ENCODE results near the gene MEX3A. TPM values are rescaled to one million over a fixed set of nuclear protein-coding genes. Genes with fewer than 3 reads are reported as not detected.

MEX3A gene
- total RNA-seq, 1 donor from 2014 or later: 37.6 TPM

DNA sequence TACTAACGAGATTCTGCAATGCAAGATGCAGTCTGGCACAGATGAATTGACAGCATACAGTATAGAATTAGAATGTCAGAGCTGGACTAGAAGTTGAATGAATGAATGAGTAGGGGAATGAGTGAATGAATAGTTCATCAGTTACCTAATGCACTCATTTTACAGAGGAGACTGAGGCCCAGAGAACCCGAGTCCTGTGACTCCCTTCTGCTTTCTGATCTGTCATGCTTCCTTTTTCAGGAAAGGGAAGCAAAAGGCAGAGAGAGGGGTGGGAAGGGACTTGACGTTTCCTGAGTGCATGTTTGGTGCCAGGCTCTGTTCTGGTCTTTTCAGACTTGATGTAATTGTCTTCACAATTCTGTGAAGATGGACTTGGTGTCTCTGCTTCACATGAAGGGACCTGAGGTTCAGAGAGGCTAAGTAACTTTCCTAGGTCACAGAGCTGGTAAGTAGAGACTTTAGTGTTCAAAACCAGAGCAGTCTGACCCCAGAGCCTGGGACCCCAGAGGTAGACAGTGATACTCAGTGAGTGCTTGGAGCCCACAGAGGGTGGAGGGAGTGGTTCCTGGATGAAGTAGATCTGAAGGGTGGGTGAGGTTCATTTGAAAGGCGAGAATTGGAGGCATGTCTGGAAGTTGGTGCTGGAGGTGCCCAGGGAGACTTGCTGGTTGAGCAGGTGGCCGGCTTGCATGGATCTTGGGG is 8.0 kb upstream of the MEX3A start:
- no peak for FAIRE-seq
- peak overlapping the region; percentile 44 for H3K27ac Mint-ChIP-seq (ENCODE audit: unreplicated experiment)

DNA sequence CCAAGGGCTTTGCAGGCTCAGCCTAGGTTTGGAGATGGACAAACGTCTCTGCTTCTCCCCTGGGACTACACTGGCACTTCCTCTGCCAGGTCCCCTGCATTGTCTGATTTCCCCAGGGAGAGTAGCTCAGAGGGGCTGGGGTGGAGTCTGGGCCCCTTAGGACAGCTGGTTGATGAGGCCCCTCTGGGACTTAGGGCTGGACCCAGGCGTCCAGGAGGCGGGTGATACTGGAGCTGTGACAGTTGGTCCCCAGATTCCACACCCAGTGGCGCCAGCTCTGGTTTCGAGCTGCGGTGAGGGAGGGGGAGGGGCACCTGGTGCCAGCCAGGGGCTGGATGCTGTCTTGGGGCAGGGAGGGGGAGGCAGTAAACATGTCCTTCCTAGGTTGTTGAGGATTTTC is 7.4 kb upstream of the MEX3A start:
- no peak overlapping the region for H3K4me3 ChIP-seq (ENCODE audit: insufficient read depth, low read depth, low read length)
- peaks cover 42% of the 10 kb centered on the region for H4K20me1 ChIP-seq (ENCODE audit: insufficient read depth, low read length)
- H3K27ac ChIP-seq (ENCODE audit: low read depth, low read length): no peak overlapping the region
- no peak overlapping the region for H2AFZ ChIP-seq (ENCODE audit: low read depth, low read length)
- no peak overlapping the region for H3K4me2 ChIP-seq (ENCODE audit: low read length)
- H3K4me1 Mint-ChIP-seq (ENCODE audit: low read depth, unreplicated experiment): peaks cover 29% of the 10 kb centered on the region
- H3K4me1 ChIP-seq (ENCODE audit: insufficient read depth, low read length): peaks cover 8% of the 10 kb centered on the region
- no peak overlapping the region for H3K9ac ChIP-seq (ENCODE audit: low read length)
- H3K36me3 Mint-ChIP-seq (ENCODE audit: low read depth, unreplicated experiment): peaks cover 15% of the 10 kb centered on the region
- H3K36me3 ChIP-seq (ENCODE audit: insufficient read depth, low read length): no peaks in the 10 kb centered on the region
- no peaks in the 10 kb centered on the region for H3K9me3 ChIP-seq (ENCODE audit: insufficient read depth, low read depth, low read length)
- no peak for FAIRE-seq
- H3K27me3 ChIP-seq (ENCODE audit: insufficient read depth, low read length): no peaks in the 10 kb centered on the region
- H3K27ac Mint-ChIP-seq (ENCODE audit: unreplicated experiment): peak overlapping the region; percentile 7
- no peak for TF ChIP-seq EZH2 (IDR thresholded peaks at IDR 0.05; ENCODE audit: insufficient read depth, low read length)
- TF ChIP-seq, protein P1, sequence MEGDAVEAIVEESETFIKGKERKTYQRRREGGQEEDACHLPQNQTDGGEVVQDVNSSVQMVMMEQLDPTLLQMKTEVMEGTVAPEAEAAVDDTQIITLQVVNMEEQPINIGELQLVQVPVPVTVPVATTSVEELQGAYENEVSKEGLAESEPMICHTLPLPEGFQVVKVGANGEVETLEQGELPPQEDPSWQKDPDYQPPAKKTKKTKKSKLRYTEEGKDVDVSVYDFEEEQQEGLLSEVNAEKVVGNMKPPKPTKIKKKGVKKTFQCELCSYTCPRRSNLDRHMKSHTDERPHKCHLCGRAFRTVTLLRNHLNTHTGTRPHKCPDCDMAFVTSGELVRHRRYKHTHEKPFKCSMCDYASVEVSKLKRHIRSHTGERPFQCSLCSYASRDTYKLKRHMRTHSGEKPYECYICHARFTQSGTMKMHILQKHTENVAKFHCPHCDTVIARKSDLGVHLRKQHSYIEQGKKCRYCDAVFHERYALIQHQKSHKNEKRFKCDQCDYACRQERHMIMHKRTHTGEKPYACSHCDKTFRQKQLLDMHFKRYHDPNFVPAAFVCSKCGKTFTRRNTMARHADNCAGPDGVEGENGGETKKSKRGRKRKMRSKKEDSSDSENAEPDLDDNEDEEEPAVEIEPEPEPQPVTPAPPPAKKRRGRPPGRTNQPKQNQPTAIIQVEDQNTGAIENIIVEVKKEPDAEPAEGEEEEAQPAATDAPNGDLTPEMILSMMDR (IDR thresholded peaks at IDR 0.05; ENCODE audit: insufficient read depth, low read depth, low read length): no peak
- no peaks in the 10 kb centered on the region for H3K27me3 Mint-ChIP-seq (ENCODE audit: low read depth, unreplicated experiment)
- no peaks in the 10 kb centered on the region for H3K9me3 Mint-ChIP-seq (ENCODE audit: unreplicated experiment)
- H3K4me3 Mint-ChIP-seq (ENCODE audit: unreplicated experiment): no peak overlapping the region
- no peak for DNase-seq (ENCODE audit: low read depth)
- H3K79me2 ChIP-seq (ENCODE audit: insufficient read depth, low read length): peaks cover 26% of the 10 kb centered on the region

More for the DNA sequence above, 8.0 kb upstream of the MEX3A start:
- DNase-seq (ENCODE audit: low read depth): no peak
- Histone ChIP-seq H3K36me3 (ENCODE audit: insufficient read depth, low read length) (no peaks in the 10 kb centered on the region), H3K27ac (ENCODE audit: low read depth, low read length) (no peak overlapping the region), H3K79me2 (ENCODE audit: insufficient read depth, low read length) (peaks cover 20% of the 10 kb centered on the region), H4K20me1 (ENCODE audit: insufficient read depth, low read length) (peaks cover 36% of the 10 kb centered on the region), H3K9ac (ENCODE audit: low read length) (no peak overlapping the region), H3K4me3 (ENCODE audit: insufficient read depth, low read depth, low read length) (no peak overlapping the region), H3K4me1 (ENCODE audit: insufficient read depth, low read length) (peaks cover 8% of the 10 kb centered on the region), H3K9me3 (ENCODE audit: insufficient read depth, low read depth, low read length) (no peaks in the 10 kb centered on the region), H3K4me2 (ENCODE audit: low read length) (no peak overlapping the region), H2AFZ (ENCODE audit: low read depth, low read length) (no peak overlapping the region), H3K27me3 (ENCODE audit: insufficient read depth, low read length) (no peaks in the 10 kb centered on the region)
- Mint-ChIP-seq H3K4me1 (ENCODE audit: low read depth, unreplicated experiment) (peaks cover 25% of the 10 kb centered on the region), H3K4me3 (ENCODE audit: unreplicated experiment) (peak overlapping the region; percentile 55), H3K36me3 (ENCODE audit: low read depth, unreplicated experiment) (peaks cover 17% of the 10 kb centered on the region), H3K9me3 (ENCODE audit: unreplicated experiment) (no peaks in the 10 kb centered on the region), H3K27me3 (ENCODE audit: low read depth, unreplicated experiment) (no peaks in the 10 kb centered on the region)
- TF ChIP-seq, protein P1 (IDR thresholded peaks at IDR 0.05; ENCODE audit: insufficient read depth, low read depth, low read length): no peak
- no peak for TF ChIP-seq EZH2 (IDR thresholded peaks at IDR 0.05; ENCODE audit: insufficient read depth, low read length)

DNA sequence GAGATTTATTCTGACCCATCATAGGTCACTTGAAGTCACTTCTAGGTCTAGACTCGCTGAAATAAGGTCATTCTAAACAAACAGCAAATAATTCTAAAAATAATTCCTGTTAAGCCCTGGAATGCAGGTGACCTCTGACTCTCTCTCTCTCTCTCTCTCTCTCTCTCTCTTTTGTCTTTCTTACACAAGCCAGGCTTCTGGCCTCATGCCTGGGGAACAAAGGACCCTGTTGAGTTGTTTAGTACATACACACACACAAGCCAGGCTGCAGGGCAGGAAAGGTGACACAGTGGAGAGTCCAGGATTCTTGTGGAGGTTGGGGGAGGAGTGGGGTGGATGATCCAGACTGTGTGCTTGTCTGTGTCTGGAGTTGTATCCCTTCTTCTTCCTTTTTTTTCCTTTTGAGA is 4.0 kb upstream of the MEX3A start:
- no peak overlapping the region for H3K27ac ChIP-seq (ENCODE audit: low read depth, low read length)
- peak overlapping the region; percentile 51 for H3K4me2 ChIP-seq (ENCODE audit: low read length)
- peaks cover 17% of the 10 kb centered on the region for H3K4me1 ChIP-seq (ENCODE audit: insufficient read depth, low read length)
- H3K9me3 ChIP-seq (ENCODE audit: insufficient read depth, low read depth, low read length): no peaks in the 10 kb centered on the region
- FAIRE-seq (no peak), DNase-seq (ENCODE audit: low read depth) (peak; percentile 64)
- peaks cover 48% of the 10 kb centered on the region for H3K79me2 ChIP-seq (ENCODE audit: insufficient read depth, low read length)
- no peaks in the 10 kb centered on the region for H3K36me3 ChIP-seq (ENCODE audit: insufficient read depth, low read length)
- peak overlapping the region; percentile 6 for H3K9ac ChIP-seq (ENCODE audit: low read length)
- Mint-ChIP-seq H3K4me1 (ENCODE audit: low read depth, unreplicated experiment) (peaks cover 38% of the 10 kb centered on the region), H3K27ac (ENCODE audit: unreplicated experiment) (peak overlapping the region; percentile 98), H3K27me3 (ENCODE audit: low read depth, unreplicated experiment) (no peaks in the 10 kb centered on the region), H3K9me3 (ENCODE audit: unreplicated experiment) (no peaks in the 10 kb centered on the region), H3K36me3 (ENCODE audit: low read depth, unreplicated experiment) (peaks cover 6% of the 10 kb centered on the region), H3K4me3 (ENCODE audit: unreplicated experiment) (peak overlapping the region; percentile 72)
- H4K20me1 ChIP-seq (ENCODE audit: insufficient read depth, low read length): peaks cover 47% of the 10 kb centered on the region
- no peak for TF ChIP-seq EZH2 (IDR thresholded peaks at IDR 0.05; ENCODE audit: insufficient read depth, low read length)
- TF ChIP-seq, protein P1 (IDR thresholded peaks at IDR 0.05; ENCODE audit: insufficient read depth, low read depth, low read length): no peak
- no peaks in the 10 kb centered on the region for H3K27me3 ChIP-seq (ENCODE audit: insufficient read depth, low read length)
- H2AFZ ChIP-seq (ENCODE audit: low read depth, low read length): no peak overlapping the region
- H3K4me3 ChIP-seq (ENCODE audit: insufficient read depth, low read depth, low read length): no peak overlapping the region

Data from astrocyte (in vitro differentiated cells and primary cell).